Iris pigment epithelial cell (primary cell): ENCODE measurements around the gene ANKRD44.
"Not testable (repeated sequence)": the region's sequence is repeated elsewhere in the genome, so short reads cannot be mapped to it uniquely, and the experiment has no call there.

Experiments used
- DNase-seq: peaks from one replicate; pipeline ENCODE4 v3.0.0-alpha.2; 2011; ENCODE audit warnings: low read depth

The ANKRD44 gene

GRCh38 chr2:197028633-197029032 is 281.9 kb downstream of the ANKRD44 start:
- DNase-seq: no peak

- DNase-seq: peak; percentile 90
Observed at GRCh38 chr2:197028230-197028629, 282.4 kb downstream of the ANKRD44 start.

DNA sequence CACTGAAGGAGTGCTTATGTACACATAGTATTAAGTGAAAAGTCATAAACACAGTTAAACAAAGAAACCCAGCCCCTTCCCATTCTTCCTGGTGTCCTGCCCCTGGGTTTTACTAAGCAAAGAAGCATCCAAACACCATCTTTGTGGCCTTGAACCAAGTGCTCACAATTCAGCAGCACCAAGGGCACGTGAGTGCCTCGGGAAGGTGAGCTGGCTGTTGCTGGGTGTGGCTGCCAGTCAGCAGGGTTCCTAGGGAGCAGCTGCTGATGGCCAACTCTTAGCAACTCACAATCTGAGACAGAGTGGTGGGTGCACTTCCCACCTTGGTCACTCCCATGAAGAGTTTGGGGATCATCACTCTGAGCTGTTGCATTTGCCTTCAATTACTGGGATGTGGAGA is 286.4 kb downstream of the ANKRD44 start:
- DNase-seq: no peak

DNA sequence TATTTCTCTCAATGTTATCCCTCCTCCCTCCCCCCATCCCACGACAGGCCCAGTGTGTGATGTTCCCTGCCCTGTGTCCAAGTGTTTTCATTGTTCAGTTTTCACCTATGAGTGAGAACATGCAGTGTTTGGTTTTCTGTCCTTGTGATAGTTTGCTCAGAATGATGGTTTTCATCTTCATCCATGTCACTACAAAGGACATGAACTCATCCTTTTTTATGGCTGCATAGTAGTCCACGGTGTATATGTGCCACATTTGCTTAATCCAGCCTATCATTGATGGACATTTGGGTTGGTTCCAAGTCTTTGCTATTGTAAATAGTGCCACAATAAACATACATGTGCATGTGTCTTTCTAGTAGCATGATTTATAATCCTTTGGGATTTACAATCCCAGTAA is 289.7 kb downstream of the ANKRD44 start:
- DNase-seq: not testable (repeated sequence)

- DNase-seq: no peak
Observed at GRCh38 chr2:197013098-197013497, 297.5 kb downstream of the ANKRD44 start.

GRCh38 chr2:197011801-197012641 is 298.6 kb downstream of the ANKRD44 start:
- DNase-seq: peak; percentile 39

DNA sequence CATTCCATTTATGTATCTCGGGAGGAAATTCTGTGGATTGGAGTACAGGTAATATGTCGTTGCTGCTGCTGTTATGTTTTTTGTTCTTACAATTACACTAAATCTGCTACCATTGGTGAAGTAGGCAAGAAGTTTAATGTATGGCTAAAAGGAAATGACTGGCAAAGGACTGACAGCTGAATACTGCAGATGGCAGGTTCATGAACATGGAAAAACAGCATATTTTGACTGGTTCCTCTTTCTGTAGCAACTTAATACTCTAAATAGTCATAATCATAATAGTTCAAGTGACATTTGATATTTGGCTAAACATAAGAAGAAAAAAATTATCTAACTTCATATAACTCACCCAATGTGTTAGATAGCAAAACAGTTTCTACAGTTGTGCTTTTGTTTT is 299.6 kb downstream of the ANKRD44 start:
- DNase-seq: no peak

DNA sequence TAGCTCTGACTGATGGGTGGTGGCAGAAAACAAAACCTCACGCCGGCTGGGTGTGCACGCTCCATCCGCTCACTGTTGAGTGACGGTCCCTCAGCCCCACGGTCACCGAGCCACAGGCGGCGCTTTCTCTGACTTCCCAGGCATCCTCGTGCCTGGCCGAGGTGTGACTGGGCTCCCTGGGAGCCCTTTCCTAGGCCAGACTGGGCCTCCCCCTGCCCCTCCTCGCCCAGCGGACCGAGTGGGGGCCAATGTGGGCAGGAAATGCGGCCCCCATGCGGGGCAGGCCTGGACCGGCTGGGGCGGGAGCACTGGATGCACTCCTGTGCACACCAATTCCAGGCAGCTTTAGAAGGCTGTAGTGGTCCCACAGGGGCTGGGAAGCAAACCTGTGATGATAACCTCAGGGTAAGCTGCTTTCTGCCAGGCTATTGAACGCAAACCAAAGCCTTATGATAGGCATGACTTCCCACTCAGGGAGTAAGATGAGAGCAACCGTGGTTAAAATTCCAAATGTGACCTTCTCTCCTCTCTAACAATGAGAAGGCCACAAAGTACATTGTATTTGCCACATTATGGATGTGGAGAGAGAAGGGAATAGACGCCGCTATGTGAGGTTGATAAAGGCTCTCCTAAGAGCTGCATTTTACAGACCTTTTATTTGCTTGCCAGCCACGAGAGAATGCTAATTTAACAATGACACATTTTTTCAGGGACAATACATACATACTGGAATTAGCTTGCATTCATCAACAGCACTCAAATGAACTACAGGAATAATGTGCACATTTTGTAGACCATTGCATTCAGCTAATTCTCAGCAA is 300.2 kb downstream of the ANKRD44 start:
- DNase-seq: no peak

DNA sequence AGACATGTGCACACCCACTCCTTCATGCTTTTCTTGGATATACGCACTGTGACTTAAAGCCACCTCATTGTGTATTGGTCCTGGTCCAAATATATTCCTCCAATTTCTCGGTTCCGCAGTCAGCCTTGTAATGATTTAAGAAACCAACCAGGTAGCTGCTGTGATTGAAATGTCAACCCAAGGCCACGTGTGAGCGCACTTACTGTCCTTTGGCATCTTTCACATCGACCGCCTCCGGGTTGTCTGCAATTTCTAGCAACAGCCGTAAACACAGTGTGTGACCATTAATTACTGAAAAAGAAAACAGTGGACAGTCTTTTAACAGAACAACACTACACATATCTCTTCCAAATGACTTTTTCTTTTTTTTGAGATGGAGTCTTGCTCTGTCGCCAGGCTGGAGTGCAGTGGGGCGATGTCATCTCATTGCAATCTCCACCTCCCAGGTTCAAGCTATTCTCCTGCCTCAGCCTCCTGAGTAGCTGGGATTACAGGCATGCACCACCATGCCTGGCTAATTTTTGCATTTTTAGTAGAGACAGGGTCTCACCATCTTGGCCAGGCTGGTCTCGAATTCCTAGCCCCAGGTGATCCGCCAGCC is 301.7 kb downstream of the ANKRD44 start:
- DNase-seq: not testable (repeated sequence)

GRCh38 chr2:197007716-197008628 is 302.6 kb downstream of the ANKRD44 start:
- DNase-seq: peak; percentile 71

DNA sequence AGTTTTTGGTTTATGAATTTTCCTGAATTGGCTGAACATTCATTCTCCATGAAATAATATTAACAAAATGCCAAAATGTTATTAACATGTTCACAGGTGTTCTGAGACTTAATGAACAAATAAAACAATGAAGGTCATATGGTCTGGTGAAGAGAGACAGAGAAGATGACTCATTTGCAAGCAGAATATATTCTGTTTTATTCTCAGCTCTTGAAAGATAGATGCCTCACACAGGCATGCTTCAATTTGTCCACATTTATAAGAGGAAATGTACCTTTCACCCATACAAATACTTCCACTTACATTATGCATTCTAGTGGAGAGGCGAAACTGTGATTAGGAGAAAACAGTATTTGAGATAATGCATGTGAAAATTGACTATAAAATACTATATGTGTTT is 308.7 kb downstream of the ANKRD44 start:
- no peak for DNase-seq

- DNase-seq: no peak
Observed at GRCh38 chr2:196995757-196996314, 314.7 kb downstream of the ANKRD44 start.

GRCh38 chr2:196994764-196995163 is 315.8 kb downstream of the ANKRD44 start:
- no peak for DNase-seq

GRCh38 chr2:196993617-196994016 is 317.0 kb downstream of the ANKRD44 start:
- no peak for DNase-seq

- no peak for DNase-seq
Observed at GRCh38 chr2:196992466-196992865, 318.1 kb downstream of the ANKRD44 start.

DNA sequence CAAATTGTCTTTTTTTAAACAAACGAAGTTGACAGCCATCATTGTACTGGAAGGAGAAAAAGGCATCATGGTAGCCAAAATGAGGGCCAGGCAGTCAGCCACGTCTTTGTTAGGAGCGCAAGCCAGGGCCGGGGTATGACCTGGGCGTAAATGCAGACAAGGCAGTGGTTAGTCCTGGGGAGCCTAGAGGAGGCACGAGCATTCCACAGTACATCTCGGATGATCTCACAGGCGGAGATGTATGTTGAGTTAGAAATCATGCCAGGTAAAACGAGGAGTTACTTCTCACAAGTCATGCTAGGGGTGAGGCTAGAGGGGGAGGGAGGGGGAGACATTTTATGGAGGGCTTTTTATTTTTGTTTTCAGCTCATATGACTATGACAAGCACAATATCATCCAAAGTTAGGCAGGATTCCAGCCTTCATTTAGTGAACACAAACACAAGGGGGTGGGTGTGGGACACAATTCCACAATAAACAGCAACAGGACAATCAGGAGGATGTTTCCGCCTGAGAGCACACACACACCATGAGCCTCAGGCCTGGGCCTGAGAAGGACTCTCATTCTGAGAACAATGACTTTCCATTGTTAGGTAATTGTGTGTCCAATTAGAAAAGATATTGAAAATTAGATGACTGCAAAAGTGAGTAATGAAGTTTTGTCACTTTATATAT is 319.7 kb downstream of the ANKRD44 start:
- DNase-seq: no peak

DNA sequence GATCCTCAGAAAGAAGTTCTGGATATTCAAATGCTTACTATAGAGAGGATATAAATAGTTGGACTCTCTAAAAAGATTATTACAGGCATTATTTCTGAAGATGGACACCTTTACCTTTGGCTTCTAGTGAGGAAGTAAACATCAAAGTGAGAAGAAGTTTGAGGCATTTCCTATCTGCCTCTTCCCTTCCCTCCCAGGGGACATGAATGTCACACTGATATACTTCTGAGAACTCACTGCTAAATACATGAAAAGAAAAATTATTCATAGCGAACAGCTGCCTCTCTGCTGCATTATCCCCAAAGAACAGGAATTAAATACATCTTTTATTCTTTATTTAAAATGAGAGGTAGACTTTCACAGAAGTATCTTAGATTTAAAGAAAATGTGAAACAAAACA is 320.5 kb downstream of the ANKRD44 start:
- DNase-seq: no peak

GRCh38 chr2:196989496-196989895 is 321.1 kb downstream of the ANKRD44 start:
- DNase-seq: no peak

- no peak for DNase-seq
Observed at GRCh38 chr2:196988639-196989038, 321.9 kb downstream of the ANKRD44 start.

DNA sequence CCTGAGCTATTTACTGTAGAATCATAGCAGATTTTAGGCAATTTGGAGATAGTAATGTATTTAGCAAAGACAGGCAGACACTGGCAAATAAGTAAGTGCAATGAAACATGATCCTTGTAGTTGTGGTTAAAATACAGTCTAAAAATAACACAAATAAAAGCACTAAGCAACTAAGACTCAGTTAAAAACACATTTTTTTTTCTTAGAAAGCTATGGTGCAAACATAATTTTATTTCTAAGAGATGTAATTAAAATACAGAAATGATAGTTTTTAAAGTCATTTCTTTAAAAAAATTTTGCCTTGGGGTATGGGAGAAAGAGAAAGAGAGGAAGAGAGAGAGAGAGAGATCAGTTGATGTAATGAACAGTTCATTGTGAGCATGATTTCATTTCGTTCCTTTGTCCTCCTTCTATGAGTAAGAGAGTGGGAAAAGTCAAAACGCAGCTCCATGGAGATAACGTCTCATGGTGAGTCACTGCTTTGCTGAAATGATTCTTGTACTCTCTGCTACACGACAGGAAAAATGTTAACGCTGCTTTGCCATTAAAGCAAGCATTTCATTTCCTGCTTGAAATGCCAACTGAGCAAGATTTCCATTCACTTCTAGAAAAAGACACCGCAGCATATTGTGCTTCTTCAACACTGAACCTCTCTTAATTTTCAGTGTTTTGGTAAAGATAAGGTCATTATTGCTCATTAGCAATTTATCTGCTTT is 322.8 kb downstream of the ANKRD44 start:
- peak; percentile 98 for DNase-seq
